C4-2B (cell line): ENCODE data around the gene SNAP29.

Experiments
- ZFX ChIP-seq: fragments of 450-650 bp; IDR thresholded peaks from 2 replicates; pipeline ENCODE4 v1.6.1; 2017
- TF ChIP-seq, protein P1 (sequence below): fragments of 450-650 bp; conservative IDR thresholded peaks from 2 replicates; pipeline ENCODE4 v1.5.1; 2017; ENCODE audit warnings: mild to moderate bottlenecking

DNA sequence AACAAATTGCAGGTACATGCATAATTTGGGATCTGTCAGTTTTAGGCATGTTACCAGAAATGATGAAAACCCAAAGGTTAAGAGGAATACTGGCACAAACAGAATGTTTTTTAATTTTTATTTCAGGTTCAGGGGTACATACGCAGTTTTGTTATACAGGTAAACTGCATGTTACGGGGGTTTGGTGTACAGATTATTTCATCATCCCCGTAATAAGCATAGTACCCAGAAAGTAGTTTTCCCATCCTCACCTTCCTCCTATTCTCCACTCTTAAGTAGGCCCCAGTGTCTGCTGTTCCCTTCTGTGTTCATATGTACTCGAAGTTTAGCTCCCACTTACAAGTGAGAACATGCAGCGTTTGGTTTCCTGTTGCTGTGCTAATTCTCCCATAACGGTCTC lies 33.2 kb upstream of the SNAP29 start:
- TF ChIP-seq, protein P1, sequence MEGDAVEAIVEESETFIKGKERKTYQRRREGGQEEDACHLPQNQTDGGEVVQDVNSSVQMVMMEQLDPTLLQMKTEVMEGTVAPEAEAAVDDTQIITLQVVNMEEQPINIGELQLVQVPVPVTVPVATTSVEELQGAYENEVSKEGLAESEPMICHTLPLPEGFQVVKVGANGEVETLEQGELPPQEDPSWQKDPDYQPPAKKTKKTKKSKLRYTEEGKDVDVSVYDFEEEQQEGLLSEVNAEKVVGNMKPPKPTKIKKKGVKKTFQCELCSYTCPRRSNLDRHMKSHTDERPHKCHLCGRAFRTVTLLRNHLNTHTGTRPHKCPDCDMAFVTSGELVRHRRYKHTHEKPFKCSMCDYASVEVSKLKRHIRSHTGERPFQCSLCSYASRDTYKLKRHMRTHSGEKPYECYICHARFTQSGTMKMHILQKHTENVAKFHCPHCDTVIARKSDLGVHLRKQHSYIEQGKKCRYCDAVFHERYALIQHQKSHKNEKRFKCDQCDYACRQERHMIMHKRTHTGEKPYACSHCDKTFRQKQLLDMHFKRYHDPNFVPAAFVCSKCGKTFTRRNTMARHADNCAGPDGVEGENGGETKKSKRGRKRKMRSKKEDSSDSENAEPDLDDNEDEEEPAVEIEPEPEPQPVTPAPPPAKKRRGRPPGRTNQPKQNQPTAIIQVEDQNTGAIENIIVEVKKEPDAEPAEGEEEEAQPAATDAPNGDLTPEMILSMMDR: no peak
- no peak for TF ChIP-seq ZFX
